ENCODE measurements around the gene GREM1. TPM values are rescaled to one million over a fixed set of nuclear protein-coding genes. Genes with fewer than 3 reads are reported as not detected.

Gene GREM1
- total and polyA plus RNA-seq, 2 experiments from 2014 or later = 3.1 to 5.7 TPM

DNA sequence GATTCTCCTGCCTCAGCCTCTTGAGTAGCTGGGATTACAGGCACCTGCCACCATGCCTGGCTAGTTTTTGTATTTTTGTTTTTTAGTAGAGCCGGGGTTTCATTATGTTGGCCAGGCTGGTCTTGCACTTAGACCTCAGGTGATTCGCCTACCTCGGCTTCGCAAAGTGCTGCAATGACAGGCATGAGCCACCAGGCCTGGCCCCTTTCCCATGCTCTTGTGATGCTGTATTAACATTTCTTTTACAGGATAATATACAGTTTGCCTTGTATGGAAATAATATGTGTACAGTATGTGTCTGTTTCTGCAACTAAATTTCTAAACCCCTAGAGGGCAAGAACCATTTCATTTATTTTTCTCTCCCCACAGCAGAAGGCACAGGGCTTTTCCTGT is 38.5 kb upstream of the GREM1 start:
- Histone ChIP-seq H3K36me3 (replicated peaks; ENCODE audit: insufficient read depth, low read depth) (no peaks in the 10 kb centered on the region), H3K9me2 (replicated peaks; ENCODE audit: insufficient read depth) (no peaks in the 10 kb centered on the region), H3K79me2 (no peaks in the 10 kb centered on the region), H3K27me3 (no peaks in the 10 kb centered on the region), H3K4me2 (no peak overlapping the region), H2AFZ (no peak overlapping the region), H3K27ac (no peak overlapping the region), H3K4me3 (no peak overlapping the region), H4K20me1 (ENCODE audit: insufficient read depth, poor library complexity, severe bottlenecking) (no peaks in the 10 kb centered on the region), H3K9me3 (ENCODE audit: low read depth) (no peaks in the 10 kb centered on the region), H3K4me1 (ENCODE audit: insufficient read depth) (peaks cover 6% of the 10 kb centered on the region)
- no peak for DNase-seq (ENCODE audit: low spot score)
- WGBS (ENCODE audit: low lambda C conversion rate, missing lambda C conversion rate) = 94% methylated on average over 4 of the region's 4 CpGs
- TF ChIP-seq EZH2 (IDR thresholded peaks at IDR 0.05; ENCODE audit: borderline replicate concordance) (no peak), EZH2phosphoT487 (IDR thresholded peaks at IDR 0.05; ENCODE audit: low read depth, severe bottlenecking, unreplicated experiment) (no peak)
- TF ChIP-seq, protein P1, sequence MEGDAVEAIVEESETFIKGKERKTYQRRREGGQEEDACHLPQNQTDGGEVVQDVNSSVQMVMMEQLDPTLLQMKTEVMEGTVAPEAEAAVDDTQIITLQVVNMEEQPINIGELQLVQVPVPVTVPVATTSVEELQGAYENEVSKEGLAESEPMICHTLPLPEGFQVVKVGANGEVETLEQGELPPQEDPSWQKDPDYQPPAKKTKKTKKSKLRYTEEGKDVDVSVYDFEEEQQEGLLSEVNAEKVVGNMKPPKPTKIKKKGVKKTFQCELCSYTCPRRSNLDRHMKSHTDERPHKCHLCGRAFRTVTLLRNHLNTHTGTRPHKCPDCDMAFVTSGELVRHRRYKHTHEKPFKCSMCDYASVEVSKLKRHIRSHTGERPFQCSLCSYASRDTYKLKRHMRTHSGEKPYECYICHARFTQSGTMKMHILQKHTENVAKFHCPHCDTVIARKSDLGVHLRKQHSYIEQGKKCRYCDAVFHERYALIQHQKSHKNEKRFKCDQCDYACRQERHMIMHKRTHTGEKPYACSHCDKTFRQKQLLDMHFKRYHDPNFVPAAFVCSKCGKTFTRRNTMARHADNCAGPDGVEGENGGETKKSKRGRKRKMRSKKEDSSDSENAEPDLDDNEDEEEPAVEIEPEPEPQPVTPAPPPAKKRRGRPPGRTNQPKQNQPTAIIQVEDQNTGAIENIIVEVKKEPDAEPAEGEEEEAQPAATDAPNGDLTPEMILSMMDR (IDR thresholded peaks at IDR 0.05; ENCODE audit: poor library complexity) = no peak

DNA sequence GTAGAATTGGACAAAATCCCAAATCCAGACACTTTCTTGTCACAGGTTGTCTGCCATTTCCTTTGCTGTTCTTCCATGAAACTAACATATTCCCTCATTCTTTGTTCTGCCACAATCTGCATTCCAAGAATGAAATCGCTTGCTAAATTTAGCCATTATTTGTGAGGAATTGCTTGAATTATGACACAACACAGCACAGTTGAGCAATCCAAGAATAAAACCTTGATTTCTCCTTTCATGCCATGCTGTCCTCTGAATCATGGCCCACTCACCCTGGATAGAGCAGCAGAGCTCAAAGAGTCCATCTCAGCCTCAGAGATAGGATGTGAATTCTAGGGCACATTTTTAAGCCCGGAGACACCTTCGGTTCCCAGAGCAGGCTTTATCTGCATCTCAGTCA is 35.2 kb upstream of the GREM1 start:
- Histone ChIP-seq H3K79me2 (no peaks in the 10 kb centered on the region), H3K9me3 (ENCODE audit: low read depth) (no peaks in the 10 kb centered on the region), H3K9me2 (replicated peaks; ENCODE audit: insufficient read depth) (no peaks in the 10 kb centered on the region), H3K36me3 (replicated peaks; ENCODE audit: insufficient read depth, low read depth) (no peaks in the 10 kb centered on the region), H4K20me1 (ENCODE audit: insufficient read depth, poor library complexity, severe bottlenecking) (no peaks in the 10 kb centered on the region), H3K4me3 (no peak overlapping the region), H3K27me3 (no peaks in the 10 kb centered on the region), H3K4me1 (ENCODE audit: insufficient read depth) (peaks cover 4% of the 10 kb centered on the region), H2AFZ (no peak overlapping the region), H3K27ac (no peak overlapping the region), H3K4me2 (no peak overlapping the region)
- peak; percentile 24 for DNase-seq (ENCODE audit: low spot score)
- 91% methylated on average over 3 of the region's 3 CpGs for WGBS (ENCODE audit: low lambda C conversion rate, missing lambda C conversion rate)
- TF ChIP-seq, protein P1 (IDR thresholded peaks at IDR 0.05; ENCODE audit: poor library complexity) = no peak
- no peak for TF ChIP-seq EZH2 (IDR thresholded peaks at IDR 0.05; ENCODE audit: borderline replicate concordance)
- no peak for TF ChIP-seq EZH2phosphoT487 (IDR thresholded peaks at IDR 0.05; ENCODE audit: low read depth, severe bottlenecking, unreplicated experiment)

DNA sequence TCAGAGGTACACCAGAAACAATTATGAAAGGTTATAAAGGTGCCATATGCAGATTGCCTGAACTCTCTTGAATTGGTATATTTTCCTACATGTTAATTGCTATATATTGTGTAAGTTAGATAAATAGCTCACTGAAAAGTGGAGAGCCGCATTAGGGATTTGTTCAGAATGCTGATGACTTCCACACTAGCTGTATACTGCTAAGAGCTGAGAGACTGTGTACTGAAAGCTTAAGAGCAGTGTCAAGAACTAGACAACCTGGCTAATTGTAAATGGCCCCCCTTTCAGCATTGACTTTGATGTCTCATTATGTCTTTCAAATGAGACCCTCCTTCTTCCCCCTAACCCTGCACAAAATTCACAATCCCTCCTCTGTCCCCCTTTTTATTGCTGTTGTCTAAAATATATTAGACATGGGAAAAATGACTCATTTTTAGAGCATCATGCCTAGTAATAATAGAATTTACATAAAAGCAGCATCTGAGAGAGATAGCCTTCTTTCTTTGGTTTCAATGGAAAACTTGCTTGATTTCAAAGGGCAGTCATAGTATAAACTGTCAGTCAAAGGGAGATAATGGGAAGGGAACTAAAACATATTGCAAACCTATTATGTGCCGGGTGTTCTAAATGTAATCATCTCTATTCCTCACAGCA is 34.7 kb upstream of the GREM1 start:
- Histone ChIP-seq H3K4me1 (ENCODE audit: insufficient read depth) (no peaks in the 10 kb centered on the region), H3K9me2 (replicated peaks; ENCODE audit: insufficient read depth) (no peaks in the 10 kb centered on the region)

More for the DNA sequence above, 34.7 kb upstream of the GREM1 start:
- Histone ChIP-seq H3K36me3 (replicated peaks; ENCODE audit: insufficient read depth, low read depth) (no peaks in the 10 kb centered on the region), H3K27me3 (no peaks in the 10 kb centered on the region), H3K79me2 (no peaks in the 10 kb centered on the region), H2AFZ (no peak overlapping the region), H4K20me1 (ENCODE audit: insufficient read depth, poor library complexity, severe bottlenecking) (no peaks in the 10 kb centered on the region), H3K9me3 (ENCODE audit: low read depth) (no peaks in the 10 kb centered on the region), H3K4me3 (no peak overlapping the region), H3K4me2 (no peak overlapping the region), H3K27ac (no peak overlapping the region)
- no peak for TF ChIP-seq EZH2phosphoT487 (IDR thresholded peaks at IDR 0.05; ENCODE audit: low read depth, severe bottlenecking, unreplicated experiment)
- TF ChIP-seq, protein P1 (IDR thresholded peaks at IDR 0.05; ENCODE audit: poor library complexity) = no peak
- TF ChIP-seq EZH2 (IDR thresholded peaks at IDR 0.05; ENCODE audit: borderline replicate concordance) = no peak
- WGBS (ENCODE audit: low lambda C conversion rate, missing lambda C conversion rate) = 88% methylated on average over 2 of the region's 2 CpGs
- DNase-seq (ENCODE audit: low spot score) = no peak
